Esophagus muscularis mucosa (tissue), 4 donors: ENCODE data around the gene AXIN1. TPM values are rescaled to one million over a fixed set of nuclear protein-coding genes. Genes with fewer than 3 reads are reported as not detected.
"Not testable (repeated sequence)": the region's sequence is repeated elsewhere in the genome, so short reads cannot be mapped to it uniquely, and the experiment has no call there.

Experiments
- DNase-seq: peaks from one replicate; pipeline ENCODE4 v3.0.0-alpha.2; 2017; ENCODE audit errors: extremely low spot score
- H3K27ac ChIP-seq, 4 donors: fragments of 200-600 bp; sonication (generic); replicated peaks in 1 of 4; 1 replicate in 3 of 4; 2 replicates in 1 of 4; pipeline ENCODE4 v1.5.1; 2016 to 2019; ENCODE audit warnings: mild to moderate bottlenecking in 1 of 4
- H3K27me3 ChIP-seq, 4 donors: fragments of 200-600 bp; sonication (generic); one replicate each; pipeline versions ENCODE4 v1.5.1 to v1.6.0; 2016 to 2019
- H3K36me3 ChIP-seq, 4 donors: fragments of 200-600 bp; sonication (generic); one replicate each; pipeline ENCODE4 v1.5.1; 2016 to 2019
- H3K4me1 ChIP-seq, 4 donors: fragments of 200-600 bp; sonication (generic); one replicate each; pipeline ENCODE4 v1.5.1; 2016 to 2019
- H3K4me3 ChIP-seq, 4 donors: fragments of 200-600 bp; sonication (generic); 1 replicate in 2 of 4; 2 replicates in 2 of 4; pipeline ENCODE4 v1.5.1; 2016 to 2019; ENCODE audit warnings: mild to moderate bottlenecking in 4 of 4, moderate library complexity in 1 of 4
- H3K9me3 ChIP-seq, 4 donors: fragments of 200-600 bp; sonication (generic); 1 replicate in 3 of 4; 2 replicates in 1 of 4; pipeline ENCODE4 v1.5.1; 2016 to 2019
- EP300 ChIP-seq: sonication (generic); formaldehyde crosslinking; IDR thresholded peaks from one replicate; pipeline ENCODE4 v1.6.1; 2017; ENCODE audit warnings: antibody characterized with exemption
- POLR2A ChIP-seq: fragments of 450-650 bp; IDR thresholded peaks from one replicate; pipeline ENCODE4 v1.6.1; 2017; ENCODE audit warnings: antibody characterized with exemption, moderate library complexity, mild to moderate bottlenecking, low read depth
- POLR2AphosphoS5 ChIP-seq, 2 donors: sonication (generic); formaldehyde crosslinking; IDR thresholded peaks; one replicate each; pipeline ENCODE4 v1.6.1; 2017; ENCODE audit warnings: antibody characterized with exemption in 2 of 2
- WGBS: methylation state at CpG from one replicate; pipeline ENCODE4 v1.1.5; 2018; 5-methylcytosine and 5-hydroxymethylcytosine counted together
- intact Hi-C: fragments of 100-400 bp; cut with DNase I; formaldehyde crosslinking; loops from one replicate; pipeline ENCODE4 v1.15.1; 2023
- total RNA-seq, 4 donors: library from RNA; depleted of rRNA; stranded (reverse); fragments of >200 nt; gene quantifications; one replicate each; pipeline versions ENCODE4 v1.1.0 to v1.2.1, GENCODE V29; 2016
- TF ChIP-seq, protein P1 (sequence below), 3 experiments: fragments of 200-600 bp in 2 of 3; fragments of 450-650 bp in 1 of 3; sonication (generic) in 2 of 3; IDR thresholded peaks; one replicate each; pipeline ENCODE4 v1.5.1; 2017 to 2019; ENCODE audit warnings: antibody characterized with exemption in 3 of 3, mild to moderate bottlenecking in 2 of 3, moderate library complexity in 1 of 3

AXIN1 gene
- total RNA-seq, 4 donors from 2014 or later, result 24.1 to 56.2 (median 44.1) TPM

DNA sequence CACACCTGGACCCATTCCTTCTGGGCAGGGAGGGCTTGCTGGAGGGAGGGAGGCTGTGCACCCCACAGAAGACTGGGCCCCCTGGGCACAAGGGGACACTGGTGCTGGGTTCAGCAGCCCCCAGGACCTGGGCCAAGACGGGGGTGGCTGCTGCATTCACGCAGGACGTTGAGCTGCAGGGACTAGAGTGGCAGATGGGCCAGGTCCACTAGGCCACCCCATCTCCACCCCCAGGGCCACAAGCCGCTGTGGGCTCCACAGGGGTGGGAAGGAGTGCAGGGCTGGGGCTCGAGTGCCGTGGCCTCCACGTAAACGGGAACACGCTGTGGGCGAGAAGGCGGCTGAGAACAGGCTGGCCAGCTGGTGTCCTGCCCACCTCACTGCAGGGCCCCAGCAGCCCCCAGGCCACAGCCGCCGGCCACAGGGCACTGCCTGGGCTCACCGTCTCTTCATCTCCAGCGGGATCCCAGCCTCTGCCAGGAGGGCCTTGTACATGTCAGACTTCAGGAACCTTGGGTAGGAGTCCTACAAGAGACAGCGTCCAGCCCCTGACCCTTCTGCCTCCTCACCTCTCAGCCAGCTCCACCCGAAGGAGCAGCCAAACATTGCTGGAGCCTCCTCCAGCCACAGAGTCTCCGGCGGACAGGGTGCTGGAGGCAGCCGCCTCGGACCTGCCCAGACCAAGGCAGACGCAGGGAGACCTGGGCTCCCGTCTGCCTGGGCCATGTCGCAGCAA, 83.3 kb downstream of the AXIN1 start:
- TF ChIP-seq EP300, result no peak
- TF ChIP-seq POLR2AphosphoS5 (IDR thresholded peaks at IDR 0.05), result no peak
- TF ChIP-seq, protein P1, sequence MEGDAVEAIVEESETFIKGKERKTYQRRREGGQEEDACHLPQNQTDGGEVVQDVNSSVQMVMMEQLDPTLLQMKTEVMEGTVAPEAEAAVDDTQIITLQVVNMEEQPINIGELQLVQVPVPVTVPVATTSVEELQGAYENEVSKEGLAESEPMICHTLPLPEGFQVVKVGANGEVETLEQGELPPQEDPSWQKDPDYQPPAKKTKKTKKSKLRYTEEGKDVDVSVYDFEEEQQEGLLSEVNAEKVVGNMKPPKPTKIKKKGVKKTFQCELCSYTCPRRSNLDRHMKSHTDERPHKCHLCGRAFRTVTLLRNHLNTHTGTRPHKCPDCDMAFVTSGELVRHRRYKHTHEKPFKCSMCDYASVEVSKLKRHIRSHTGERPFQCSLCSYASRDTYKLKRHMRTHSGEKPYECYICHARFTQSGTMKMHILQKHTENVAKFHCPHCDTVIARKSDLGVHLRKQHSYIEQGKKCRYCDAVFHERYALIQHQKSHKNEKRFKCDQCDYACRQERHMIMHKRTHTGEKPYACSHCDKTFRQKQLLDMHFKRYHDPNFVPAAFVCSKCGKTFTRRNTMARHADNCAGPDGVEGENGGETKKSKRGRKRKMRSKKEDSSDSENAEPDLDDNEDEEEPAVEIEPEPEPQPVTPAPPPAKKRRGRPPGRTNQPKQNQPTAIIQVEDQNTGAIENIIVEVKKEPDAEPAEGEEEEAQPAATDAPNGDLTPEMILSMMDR (IDR thresholded peaks at IDR 0.05), result no peak
- no peak for TF ChIP-seq POLR2A
- 80% methylated on average over 8 of the region's 24 CpGs for WGBS
- DNase-seq, result no peak
- intact Hi-C loops, result no loop called here
- H3K36me3 ChIP-seq, result peaks cover under 1 to 23% (median 15%) of the 10 kb centered on the region in 4 donors
- no peak overlapping the region for H3K27ac ChIP-seq
- H3K4me3 ChIP-seq, result no peak overlapping the region
- peaks cover 0 to 9% (median 4%) of the 10 kb centered on the region in 4 donors for H3K4me1 ChIP-seq
- H3K27me3 ChIP-seq, result peaks cover 0 to 4% (median 0%) of the 10 kb centered on the region in 4 donors
- H3K9me3 ChIP-seq, result no peaks in the 10 kb centered on the region

DNA sequence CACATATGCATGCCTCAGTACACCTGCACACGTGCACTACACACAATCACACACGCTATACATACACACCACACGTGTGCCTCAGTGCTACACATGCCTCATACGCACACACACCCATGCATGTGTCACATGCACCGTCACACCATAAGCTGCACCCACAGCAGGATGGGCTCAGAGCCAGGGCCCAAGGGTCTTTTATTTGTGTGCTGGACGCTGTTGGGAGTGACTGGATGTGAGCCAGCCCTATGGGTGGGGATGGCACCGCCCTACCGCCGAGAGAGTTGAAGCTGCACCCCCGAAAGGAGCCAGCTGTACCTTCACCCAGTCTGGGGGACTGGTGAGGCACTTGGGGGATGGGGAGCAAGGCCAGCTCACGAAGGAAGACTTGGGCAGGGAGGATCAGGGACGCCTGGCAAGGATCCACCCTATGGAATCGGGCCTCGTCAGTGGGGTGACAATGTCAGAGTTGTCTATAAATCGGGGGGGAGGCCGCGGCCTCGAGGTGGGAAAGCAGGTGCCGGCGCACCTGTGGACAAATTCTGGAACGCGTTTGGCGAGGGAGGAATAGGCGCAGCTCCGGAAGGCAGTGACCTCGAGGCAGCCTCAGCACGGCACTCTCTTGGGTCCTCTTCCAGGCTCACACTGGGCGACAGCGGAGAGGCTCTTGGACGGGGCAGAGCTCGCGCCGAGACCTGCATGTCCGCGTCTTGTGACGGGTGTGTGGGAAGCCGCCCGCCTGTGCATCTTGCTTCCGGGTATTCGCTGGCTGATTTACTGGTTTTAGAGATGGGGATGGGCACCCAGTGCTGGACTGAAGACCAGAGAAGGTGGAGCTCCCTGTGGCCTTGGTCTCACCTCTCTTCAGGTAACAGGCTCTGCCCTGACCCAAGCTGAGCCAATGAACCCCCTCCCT, 84.1 kb downstream of the AXIN1 start:
- H3K27ac ChIP-seq, result no peak overlapping the region
- H3K4me3 ChIP-seq, result no peak overlapping the region
- no peaks in the 10 kb centered on the region for H3K27me3 ChIP-seq
- H3K4me1 ChIP-seq, result peaks cover 0 to 9% (median 4%) of the 10 kb centered on the region in 4 donors
- TF ChIP-seq POLR2AphosphoS5 (IDR thresholded peaks at IDR 0.05), result peak in 1 of 2 donors; percentile 23
- no peak for TF ChIP-seq POLR2A
- DNase-seq, result no peak
- no peaks in the 10 kb centered on the region for H3K9me3 ChIP-seq
- WGBS, result 70% methylated on average over 24 of the region's 40 CpGs
- H3K36me3 ChIP-seq, result peaks cover 8 to 31% (median 24%) of the 10 kb centered on the region in 4 donors
- intact Hi-C loops, result no loop called here

DNA sequence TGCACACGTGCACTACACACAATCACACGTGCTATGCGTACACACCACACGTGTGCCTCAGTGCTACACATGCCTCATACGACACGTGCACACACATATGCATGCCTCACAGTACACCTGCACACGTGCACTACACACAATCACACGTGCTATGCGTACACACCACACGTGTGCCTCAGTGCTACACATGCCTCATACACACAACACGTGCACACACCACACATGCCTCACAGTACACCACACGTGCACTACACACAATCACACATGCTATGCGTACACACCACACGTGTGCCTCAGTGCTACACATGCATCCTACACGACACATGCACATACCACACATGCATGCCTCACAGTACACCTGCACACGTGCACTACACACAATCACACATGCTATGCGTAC, 85.0 kb downstream of the AXIN1 start:
- WGBS, result 79% methylated on average over 17 of the region's 17 CpGs
- intact Hi-C loops, result not testable (repeated sequence)

DNA sequence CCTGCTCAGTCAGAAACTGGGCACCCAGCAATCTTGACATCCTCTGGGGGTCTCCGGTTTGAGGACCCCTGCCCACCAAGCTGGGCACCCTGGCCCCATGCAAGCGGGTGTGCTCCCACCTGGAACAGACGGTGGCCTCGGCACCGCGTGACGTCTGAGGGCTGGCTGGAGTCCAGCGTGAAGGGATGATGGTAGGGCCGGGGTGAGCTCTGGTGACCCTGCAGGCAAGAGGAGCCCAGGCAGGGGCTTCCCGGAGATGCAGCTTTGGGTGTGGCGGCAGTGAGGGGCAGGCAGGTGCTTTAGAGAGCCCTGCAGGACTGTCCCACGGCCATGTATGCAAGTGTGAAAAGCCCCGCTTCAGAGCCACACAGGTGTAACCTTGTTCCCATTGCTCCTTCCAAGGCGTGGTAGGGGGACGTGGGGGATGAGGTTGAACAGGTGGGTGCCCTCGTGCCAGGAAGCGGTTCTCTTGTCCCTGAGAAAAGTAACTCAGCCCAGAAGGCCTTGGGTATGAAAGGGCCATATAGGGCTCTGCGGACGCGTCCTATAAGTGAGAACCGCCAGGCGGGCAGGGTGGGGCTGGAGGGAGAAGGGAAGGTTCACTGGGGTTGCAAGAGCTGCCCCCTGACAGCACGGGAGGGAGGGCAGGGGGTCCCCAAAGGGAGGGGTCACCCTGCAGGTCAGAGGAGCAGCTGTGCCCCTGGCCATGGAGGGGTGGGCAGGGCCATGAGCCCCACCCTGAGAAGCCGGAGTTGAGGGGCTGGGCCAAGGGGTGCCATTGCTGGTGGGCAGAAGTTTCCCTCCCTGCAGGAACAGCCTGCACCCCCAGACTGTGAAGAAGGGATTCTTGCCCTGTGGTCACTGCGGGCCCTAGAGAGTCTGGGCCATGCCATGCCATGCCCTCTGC, 86.0 kb downstream of the AXIN1 start:
- 75% methylated on average over 13 of the region's 25 CpGs for WGBS
- no peaks in the 10 kb centered on the region for H3K9me3 ChIP-seq
- TF ChIP-seq, protein P1 (IDR thresholded peaks at IDR 0.05), result no peak
- TF ChIP-seq POLR2AphosphoS5 (IDR thresholded peaks at IDR 0.05) (no peak), POLR2A (no peak), EP300 (no peak)
- no peak for DNase-seq
- no peak overlapping the region for H3K4me3 ChIP-seq
- H3K4me1 ChIP-seq, result peaks cover 0 to 9% (median 4%) of the 10 kb centered on the region in 4 donors
- intact Hi-C loops, result no loop called here
- no peak overlapping the region for H3K27ac ChIP-seq
- H3K27me3 ChIP-seq, result no peaks in the 10 kb centered on the region
- H3K36me3 ChIP-seq, result peaks cover 26 to 43% (median 40%) of the 10 kb centered on the region in 4 donors

More for the DNA sequence above, 85.0 kb downstream of the AXIN1 start:
- not testable (repeated sequence) for H3K27me3 ChIP-seq, H3K4me1 ChIP-seq, H3K27ac ChIP-seq, H3K9me3 ChIP-seq, DNase-seq, H3K4me3 ChIP-seq
- H3K36me3 ChIP-seq, result peaks cover 15 to 39% (median 31%) of the 10 kb centered on the region in 4 donors

DNA sequence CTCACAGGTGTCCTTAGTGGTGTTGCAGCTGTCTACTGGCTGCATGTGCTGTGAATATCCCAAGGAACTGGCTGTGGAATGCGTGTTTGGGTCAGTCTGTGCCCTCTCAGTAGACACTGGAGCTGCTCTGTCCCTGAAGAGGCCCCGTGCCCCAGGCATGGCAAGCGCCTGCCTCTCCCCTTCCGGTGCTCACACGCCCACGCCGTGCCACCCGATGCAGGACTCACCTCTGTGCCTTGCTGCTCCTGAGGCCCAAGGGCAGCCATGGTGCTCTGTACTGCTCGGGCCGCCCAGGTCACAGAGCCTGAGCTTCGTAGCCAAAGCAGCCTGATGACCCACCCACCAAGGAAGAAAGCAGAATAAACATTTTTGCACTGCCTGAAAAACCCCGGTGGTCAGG, 86.8 kb downstream of the AXIN1 start:
- H3K36me3 ChIP-seq, result peaks cover 34 to 51% (median 48%) of the 10 kb centered on the region in 4 donors
- no peak overlapping the region for H3K27ac ChIP-seq
- H3K4me1 ChIP-seq, result peaks cover 0 to 9% (median 4%) of the 10 kb centered on the region in 4 donors
- no peak overlapping the region for H3K4me3 ChIP-seq
- TF ChIP-seq POLR2AphosphoS5 (IDR thresholded peaks at IDR 0.05) (no peak), POLR2A (no peak), EP300 (no peak)
- TF ChIP-seq, protein P1 (IDR thresholded peaks at IDR 0.05), result no peak
- intact Hi-C loops, result no loop called here
- DNase-seq, result no peak
- no peaks in the 10 kb centered on the region for H3K9me3 ChIP-seq
- WGBS, result 78% methylated on average over 6 of the region's 12 CpGs
- no peaks in the 10 kb centered on the region for H3K27me3 ChIP-seq
